ENCODE measurements around the gene FGF2.

- TF ChIP-seq CTCF (conservative IDR thresholded peaks at IDR 0.05; ENCODE audit: low read depth, low read length) (no peak), EZH2 (IDR thresholded peaks at IDR 0.05; ENCODE audit: borderline replicate concordance, low read depth, low read length, poor library complexity, severe bottlenecking) (no peak)
These were observed 32.1 kb downstream of the FGF2 start for GRCh38 chr4:122858705-122859104.
